BLaER1 treated with 17β-estradiol and CSF1 and Interleukin-3, amounts not matched to agents 10 nM and 100 nM (cell line): Measurements from ENCODE around the gene FJX1.

Source experiments
- H3K27ac ChIP-seq, 11 experiments: shearing (Covaris generic); formaldehyde crosslinking; 2 replicates each; pipeline ENCODE4 v1.8.1; 2022
- H3K27me3 ChIP-seq, 11 experiments: shearing (Covaris generic); formaldehyde crosslinking; 2 replicates each; pipeline ENCODE4 v1.8.1; 2022
- H3K36me3 ChIP-seq, 11 experiments: shearing (Covaris generic); formaldehyde crosslinking; 2 replicates each; pipeline ENCODE4 v1.8.1; 2022
- H3K4me1 ChIP-seq, 10 experiments: shearing (Covaris generic); formaldehyde crosslinking; 2 replicates each; pipeline ENCODE4 v1.8.1; 2022
- H3K4me2 ChIP-seq, 11 experiments: shearing (Covaris generic); formaldehyde crosslinking; 2 replicates each; pipeline ENCODE4 v1.8.1; 2022
- H3K4me3 ChIP-seq, 10 experiments: shearing (Covaris generic); formaldehyde crosslinking; 2 replicates each; pipeline ENCODE4 v1.8.1; 2022
- H3K9ac ChIP-seq, 11 experiments: shearing (Covaris generic); formaldehyde crosslinking; 2 replicates each; pipeline ENCODE4 v1.8.1; 2022
- H3K9me3 ChIP-seq, 11 experiments: shearing (Covaris generic); formaldehyde crosslinking; replicated peaks in 1 of 11; 2 replicates each; pipeline ENCODE4 v1.8.1; 2022
- H4K20me1 ChIP-seq, 11 experiments: shearing (Covaris generic); formaldehyde crosslinking; 2 replicates each; pipeline ENCODE4 v1.8.1; 2022
- Cebpa-rat ChIP-seq, 11 experiments: shearing (Covaris generic); IDR thresholded peaks; 2 replicates each; pipeline ENCODE4 v1.8.1; 2022

Gene FJX1

DNA sequence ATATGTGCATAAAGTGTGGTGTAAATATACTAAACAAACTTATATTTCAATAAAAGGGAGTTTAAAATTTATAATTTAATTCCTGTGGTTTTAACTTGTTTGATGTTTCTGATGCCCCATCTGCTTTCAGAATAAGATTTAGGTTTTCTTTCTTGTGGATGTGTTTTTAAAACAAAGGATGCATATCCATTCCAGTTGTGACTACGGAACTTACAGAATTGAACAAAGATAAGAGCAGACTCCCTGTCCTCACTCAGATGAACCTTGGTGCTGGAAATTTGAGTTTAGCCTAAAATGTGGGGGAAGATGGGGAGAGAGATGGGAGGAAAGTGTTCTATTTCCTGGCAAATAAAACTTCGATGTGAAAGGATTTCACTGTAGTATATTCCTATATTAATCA, 2.5 kb downstream of the FJX1 start:
- TF ChIP-seq Cebpa-rat (IDR thresholded peaks at IDR 0.05): no peak
- Histone ChIP-seq H3K27ac (peak overlapping the region in 7 of 11 experiments; percentile 95 to 97 (median 96); a peak in 12 of 22 replicates), H3K4me2 (peak overlapping the region; percentile 85 to 99 (median 97)), H3K27me3 (no peaks in the 10 kb centered on the region), H3K4me1 (peaks cover 46 to 55% (median 49%) of the 10 kb centered on the region in 10 experiments), H3K9ac (peak overlapping the region in 10 of 11 experiments; percentile 16 to 99 (median 95); a peak in 17 of 22 replicates), H4K20me1 (peaks cover 0 to 48% (median 19%) of the 10 kb centered on the region in 11 experiments; a peak in 12 of 22 replicates), H3K36me3 (peaks cover 0 to 13% (median 0%) of the 10 kb centered on the region in 11 experiments; a peak in 4 of 22 replicates), H3K9me3 (no peaks in the 10 kb centered on the region), H3K4me3 (peak overlapping the region; percentile 68 to 89 (median 82); a peak in 19 of 20 replicates)

DNA sequence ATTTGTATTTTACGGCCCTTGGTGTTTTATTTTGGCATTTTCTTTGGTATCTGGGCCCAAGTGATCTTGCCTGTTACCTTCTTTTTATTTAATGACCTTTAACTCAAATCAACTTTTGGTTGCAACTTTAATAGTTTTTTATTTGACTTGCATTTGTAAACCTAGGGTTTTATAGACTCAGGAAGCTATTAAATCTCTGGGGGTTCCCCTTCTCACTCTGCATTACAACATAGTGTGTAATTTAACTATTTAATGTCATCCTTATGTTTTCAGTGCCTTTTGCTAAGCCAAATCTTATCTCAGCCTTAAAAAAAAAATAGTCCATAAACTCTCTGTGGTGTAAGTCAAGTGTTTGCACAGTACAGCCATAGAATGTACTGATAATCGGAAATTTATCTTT, 3.4 kb downstream of the FJX1 start:
- peak overlapping the region in 8 of 11 experiments; percentile 91 to 99 (median 96); a peak in 16 of 22 replicates for H3K9ac ChIP-seq
- peak overlapping the region in 7 of 11 experiments; percentile 19 to 97 (median 96); a peak in 12 of 22 replicates for H3K27ac ChIP-seq
- peaks cover 0 to 48% (median 19%) of the 10 kb centered on the region in 11 experiments; a peak in 12 of 22 replicates for H4K20me1 ChIP-seq
- H3K4me3 ChIP-seq: peak overlapping the region in 9 of 10 experiments; percentile 68 to 89 (median 81); a peak in 15 of 20 replicates
- TF ChIP-seq Cebpa-rat (IDR thresholded peaks at IDR 0.05): no peak
- no peaks in the 10 kb centered on the region for H3K27me3 ChIP-seq
- peak overlapping the region; percentile 72 to 99 (median 96) for H3K4me2 ChIP-seq
- H3K4me1 ChIP-seq: peaks cover 43 to 52% (median 46%) of the 10 kb centered on the region in 10 experiments
- peaks cover 0 to 13% (median 0%) of the 10 kb centered on the region in 11 experiments; a peak in 4 of 22 replicates for H3K36me3 ChIP-seq
- H3K9me3 ChIP-seq: no peaks in the 10 kb centered on the region

DNA sequence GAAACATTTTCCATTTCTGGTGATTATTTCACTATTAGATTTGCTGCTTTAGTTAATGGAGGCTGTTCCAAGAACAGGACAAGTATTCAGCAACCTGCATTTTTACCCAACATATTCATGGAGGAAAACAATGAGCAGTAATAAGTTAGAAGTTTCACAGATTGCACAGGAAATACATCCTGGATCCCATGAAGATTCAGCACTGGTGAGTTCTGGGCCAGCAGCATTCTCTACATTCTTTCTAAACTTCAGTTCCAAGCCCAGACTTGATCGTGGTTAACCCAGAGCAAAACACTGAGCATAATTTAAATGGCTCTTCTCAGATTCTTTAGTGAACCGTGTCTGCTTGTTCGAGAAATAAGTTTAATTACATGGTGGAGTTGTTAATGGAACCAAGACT, 3.8 kb downstream of the FJX1 start:
- Histone ChIP-seq H3K9me3 (no peaks in the 10 kb centered on the region), H3K4me2 (peak overlapping the region; percentile 72 to 99 (median 96); a peak in 21 of 22 replicates), H3K27ac (peak overlapping the region in 1 of 11 experiments; percentile 97; a peak in 2 of 22 replicates), H3K4me3 (peak overlapping the region in 2 of 10 experiments; percentile 68 to 76; a peak in 4 of 20 replicates), H4K20me1 (peaks cover 0 to 48% (median 19%) of the 10 kb centered on the region in 11 experiments; a peak in 12 of 22 replicates), H3K36me3 (peaks cover 0 to 13% (median 0%) of the 10 kb centered on the region in 11 experiments; a peak in 4 of 22 replicates), H3K4me1 (peaks cover 39 to 47% (median 42%) of the 10 kb centered on the region in 10 experiments), H3K27me3 (no peaks in the 10 kb centered on the region), H3K9ac (peak overlapping the region in 3 of 11 experiments; percentile 2 to 99 (median 97); a peak in 2 of 22 replicates)
- no peak for TF ChIP-seq Cebpa-rat (IDR thresholded peaks at IDR 0.05)

DNA sequence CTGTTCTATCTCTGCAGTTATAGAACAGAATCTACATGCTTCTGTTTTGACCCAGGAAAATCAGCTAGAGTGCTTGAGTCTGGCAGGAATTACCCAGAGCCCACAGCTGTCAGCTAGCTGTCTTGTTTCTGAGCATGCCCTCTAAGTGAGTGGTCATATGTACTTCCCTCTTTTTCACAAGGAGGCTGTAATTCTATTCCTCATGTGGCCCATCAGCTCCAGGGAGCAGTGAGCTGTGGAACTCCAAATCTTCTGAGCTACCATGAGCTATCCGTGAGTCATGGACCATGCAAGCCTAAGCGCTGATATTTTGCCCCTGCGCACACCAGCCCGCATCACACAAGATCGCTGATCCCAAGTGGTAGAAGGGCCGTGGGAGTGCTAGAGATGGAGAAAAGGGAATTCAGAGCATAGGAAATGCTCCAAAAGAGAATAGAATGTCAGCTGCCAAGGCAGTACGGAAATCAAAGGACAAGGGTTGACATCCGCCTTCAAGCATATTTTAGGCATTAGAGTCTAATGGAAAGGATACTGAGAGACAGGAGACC, 5.4 kb downstream of the FJX1 start:
- no peak overlapping the region for H3K27ac ChIP-seq
- TF ChIP-seq Cebpa-rat (IDR thresholded peaks at IDR 0.05): no peak
- H3K9ac ChIP-seq: no peak overlapping the region
- peaks cover 0 to 48% (median 19%) of the 10 kb centered on the region in 11 experiments; a peak in 11 of 22 replicates for H4K20me1 ChIP-seq
- no peaks in the 10 kb centered on the region for H3K9me3 ChIP-seq
- peak overlapping the region in 8 of 11 experiments; percentile 11 to 99 (median 72); a peak in 11 of 22 replicates for H3K4me2 ChIP-seq
- peaks cover 0 to 13% (median 0%) of the 10 kb centered on the region in 11 experiments; a peak in 4 of 22 replicates for H3K36me3 ChIP-seq
- peaks cover 30 to 40% (median 33%) of the 10 kb centered on the region in 10 experiments for H3K4me1 ChIP-seq
- no peaks in the 10 kb centered on the region for H3K27me3 ChIP-seq
- no peak overlapping the region for H3K4me3 ChIP-seq

GRCh38 chr11:35624316-35624715, 6.1 kb downstream of the FJX1 start:
- no peak overlapping the region for H3K4me2 ChIP-seq
- H3K36me3 ChIP-seq: peaks cover 0 to 13% (median 0%) of the 10 kb centered on the region in 11 experiments; a peak in 4 of 22 replicates
- peaks cover 30 to 40% (median 33%) of the 10 kb centered on the region in 10 experiments for H3K4me1 ChIP-seq
- peaks cover 0 to 41% (median 19%) of the 10 kb centered on the region in 11 experiments; a peak in 11 of 22 replicates for H4K20me1 ChIP-seq
- no peaks in the 10 kb centered on the region for H3K27me3 ChIP-seq
- no peak overlapping the region for H3K27ac ChIP-seq
- no peak for TF ChIP-seq Cebpa-rat (IDR thresholded peaks at IDR 0.05)
- no peak overlapping the region for H3K4me3 ChIP-seq
- no peaks in the 10 kb centered on the region for H3K9me3 ChIP-seq
- no peak overlapping the region for H3K9ac ChIP-seq

- H3K4me2 ChIP-seq: no peak overlapping the region
- no peak for TF ChIP-seq Cebpa-rat (IDR thresholded peaks at IDR 0.05)
- H3K9me3 ChIP-seq: no peaks in the 10 kb centered on the region
- peaks cover 30 to 40% (median 33%) of the 10 kb centered on the region in 10 experiments for H3K4me1 ChIP-seq
- H3K36me3 ChIP-seq: peaks cover 0 to 13% (median 0%) of the 10 kb centered on the region in 11 experiments; a peak in 4 of 22 replicates
- H3K27me3 ChIP-seq: no peaks in the 10 kb centered on the region
- H3K27ac ChIP-seq: no peak overlapping the region
- H4K20me1 ChIP-seq: peaks cover 0 to 38% (median 19%) of the 10 kb centered on the region in 11 experiments; a peak in 11 of 22 replicates
- H3K9ac ChIP-seq: no peak overlapping the region
- H3K4me3 ChIP-seq: no peak overlapping the region
These were observed 6.5 kb downstream of the FJX1 start for GRCh38 chr11:35624781-35625180.

DNA sequence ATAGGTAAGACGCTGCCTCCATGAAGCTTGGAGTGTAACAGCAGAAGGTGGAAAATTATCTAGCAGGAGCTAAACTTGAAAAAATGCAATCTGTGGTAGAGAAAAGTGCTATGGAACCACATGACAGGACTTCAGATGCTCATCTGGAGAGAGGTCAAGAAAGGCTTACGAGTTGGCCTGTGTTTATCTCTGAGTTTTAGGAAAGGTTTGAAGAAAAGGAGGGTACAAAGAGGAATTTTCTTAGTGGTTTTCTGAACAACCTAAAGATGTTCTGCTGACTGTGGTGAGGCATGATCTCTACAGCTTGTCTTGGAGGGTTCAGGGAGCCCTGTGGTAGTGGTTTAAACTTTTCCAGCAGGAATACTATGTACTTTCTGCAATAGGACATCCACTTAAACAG, 8.2 kb downstream of the FJX1 start:
- Histone ChIP-seq H3K27ac (no peak overlapping the region), H3K4me2 (no peak overlapping the region), H4K20me1 (peaks cover 0 to 22% (median 8%) of the 10 kb centered on the region in 11 experiments; a peak in 10 of 22 replicates), H3K4me3 (no peak overlapping the region), H3K9ac (no peak overlapping the region), H3K9me3 (no peaks in the 10 kb centered on the region), H3K36me3 (peaks cover 0 to 11% (median 0%) of the 10 kb centered on the region in 11 experiments; a peak in 3 of 22 replicates), H3K27me3 (no peaks in the 10 kb centered on the region), H3K4me1 (peaks cover 24 to 27% (median 26%) of the 10 kb centered on the region in 10 experiments)
- no peak for TF ChIP-seq Cebpa-rat (IDR thresholded peaks at IDR 0.05)

DNA sequence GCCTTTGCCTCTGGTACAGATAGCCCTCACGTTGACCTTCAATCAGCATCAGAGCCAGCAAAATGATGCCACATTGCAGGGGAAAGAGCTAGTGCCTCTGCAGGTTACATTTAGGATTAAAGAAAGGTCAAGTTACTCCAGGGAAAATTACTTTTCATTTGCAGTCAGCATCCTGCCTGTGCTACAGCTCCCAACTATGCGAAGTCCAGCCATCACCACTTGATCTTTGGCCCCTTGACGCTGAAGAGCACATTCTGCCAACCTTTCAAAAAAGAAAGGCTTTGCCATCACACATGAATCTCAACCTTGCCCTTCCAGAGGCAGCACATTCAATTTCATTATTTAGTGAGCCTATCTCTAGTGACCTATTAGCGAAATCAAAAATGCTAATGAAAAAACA, 11.3 kb downstream of the FJX1 start:
- no peaks in the 10 kb centered on the region for H3K27me3 ChIP-seq
- no peaks in the 10 kb centered on the region for H4K20me1 ChIP-seq
- no peaks in the 10 kb centered on the region for H3K36me3 ChIP-seq
- no peak overlapping the region for H3K9ac ChIP-seq
- H3K4me3 ChIP-seq: no peak overlapping the region
- H3K9me3 ChIP-seq: no peaks in the 10 kb centered on the region
- TF ChIP-seq Cebpa-rat (IDR thresholded peaks at IDR 0.05): no peak
- H3K4me2 ChIP-seq: no peak overlapping the region
- peaks cover 8 to 34% (median 29%) of the 10 kb centered on the region in 10 experiments; a peak in 19 of 20 replicates for H3K4me1 ChIP-seq
- H3K27ac ChIP-seq: no peak overlapping the region

GRCh38 chr11:35629914-35630313, 11.7 kb downstream of the FJX1 start:
- no peaks in the 10 kb centered on the region for H3K27me3 ChIP-seq
- no peaks in the 10 kb centered on the region for H3K36me3 ChIP-seq
- no peaks in the 10 kb centered on the region for H3K9me3 ChIP-seq
- peaks cover 8 to 37% (median 29%) of the 10 kb centered on the region in 10 experiments; a peak in 19 of 20 replicates for H3K4me1 ChIP-seq
- no peaks in the 10 kb centered on the region for H4K20me1 ChIP-seq
- H3K4me3 ChIP-seq: no peak overlapping the region
- TF ChIP-seq Cebpa-rat (IDR thresholded peaks at IDR 0.05): no peak
- no peak overlapping the region for H3K4me2 ChIP-seq
- no peak overlapping the region for H3K27ac ChIP-seq
- no peak overlapping the region for H3K9ac ChIP-seq
